Measurements from ENCODE around the gene AIRE. TPM values are rescaled to one million over a fixed set of nuclear protein-coding genes. Genes with fewer than 3 reads are reported as not detected.

Gene AIRE
- total RNA-seq, 1 donor from 2014 or later, result 0.75 TPM

- H3K9me3 ChIP-seq, result peaks cover 0 to 5% of the 10 kb centered on the region in 2 donors
- H3K4me1 ChIP-seq, result no peaks in the 10 kb centered on the region
- intact Hi-C loops (cut with DNase I), result no loop called here
- H3K27ac ChIP-seq, result no peak overlapping the region
- no peak overlapping the region for H3K4me3 ChIP-seq
- H3K27me3 ChIP-seq, result no peaks in the 10 kb centered on the region
- no peaks in the 10 kb centered on the region for H3K36me3 ChIP-seq
- no peak for TF ChIP-seq CTCF (IDR thresholded peaks at IDR 0.05)
- no peak for DNase-seq (ENCODE audit: low spot score in 2 of 2)
Measured at GRCh38 chr21:44255511-44255981, 30.1 kb upstream of the AIRE start.

GRCh38 chr21:44258056-44258725, 27.5 kb upstream of the AIRE start:
- H3K9me3 ChIP-seq, result peaks cover 0 to 5% of the 10 kb centered on the region in 2 donors
- no peaks in the 10 kb centered on the region for H3K27me3 ChIP-seq
- no peak for TF ChIP-seq CTCF (IDR thresholded peaks at IDR 0.05)
- no peak for DNase-seq (ENCODE audit: low spot score in 2 of 2)
- no peak overlapping the region for H3K27ac ChIP-seq
- H3K4me1 ChIP-seq, result no peaks in the 10 kb centered on the region
- H3K4me3 ChIP-seq, result no peak overlapping the region
- intact Hi-C loops (cut with DNase I), result no loop called here
- no peaks in the 10 kb centered on the region for H3K36me3 ChIP-seq

- Histone ChIP-seq H3K4me1 (no peaks in the 10 kb centered on the region), H3K4me3 (no peak overlapping the region), H3K27me3 (no peaks in the 10 kb centered on the region), H3K27ac (no peak overlapping the region), H3K9me3 (peaks cover 0 to 5% of the 10 kb centered on the region in 2 donors), H3K36me3 (no peaks in the 10 kb centered on the region)
- intact Hi-C loops (cut with DNase I), result no loop called here
- no peak for TF ChIP-seq CTCF (IDR thresholded peaks at IDR 0.05)
- no peak for DNase-seq (ENCODE audit: low spot score in 2 of 2)
Measured at GRCh38 chr21:44259082-44259705, 26.5 kb upstream of the AIRE start.

- Histone ChIP-seq H3K27ac (no peak overlapping the region), H3K27me3 (no peaks in the 10 kb centered on the region), H3K4me3 (no peak overlapping the region), H3K36me3 (no peaks in the 10 kb centered on the region), H3K4me1 (no peaks in the 10 kb centered on the region), H3K9me3 (peaks cover 0 to 5% of the 10 kb centered on the region in 2 donors)
- DNase-seq (ENCODE audit: low spot score in 2 of 2), result no peak
- TF ChIP-seq CTCF (IDR thresholded peaks at IDR 0.05), result no peak
- intact Hi-C loops (cut with DNase I), result no loop called here
Measured at GRCh38 chr21:44260066-44260465, 25.6 kb upstream of the AIRE start.

GRCh38 chr21:44260791-44261631, 24.7 kb upstream of the AIRE start:
- no peaks in the 10 kb centered on the region for H3K27me3 ChIP-seq
- H3K27ac ChIP-seq, result no peak overlapping the region
- no peak for DNase-seq (ENCODE audit: low spot score in 2 of 2)
- H3K4me3 ChIP-seq, result no peak overlapping the region
- H3K36me3 ChIP-seq, result no peaks in the 10 kb centered on the region
- no peaks in the 10 kb centered on the region for H3K4me1 ChIP-seq
- intact Hi-C loops (cut with DNase I), result no loop called here
- peaks cover 0 to 5% of the 10 kb centered on the region in 2 donors for H3K9me3 ChIP-seq
- no peak for TF ChIP-seq CTCF (IDR thresholded peaks at IDR 0.05)
